ENCODE results near the gene MAP9. TPM values are rescaled to one million over a fixed set of nuclear protein-coding genes. Genes with fewer than 3 reads are reported as not detected.

Gene MAP9
- total and polyA plus RNA-seq, 4 donors, result 0.14 to 2.0 (median 0.77) TPM

DNA sequence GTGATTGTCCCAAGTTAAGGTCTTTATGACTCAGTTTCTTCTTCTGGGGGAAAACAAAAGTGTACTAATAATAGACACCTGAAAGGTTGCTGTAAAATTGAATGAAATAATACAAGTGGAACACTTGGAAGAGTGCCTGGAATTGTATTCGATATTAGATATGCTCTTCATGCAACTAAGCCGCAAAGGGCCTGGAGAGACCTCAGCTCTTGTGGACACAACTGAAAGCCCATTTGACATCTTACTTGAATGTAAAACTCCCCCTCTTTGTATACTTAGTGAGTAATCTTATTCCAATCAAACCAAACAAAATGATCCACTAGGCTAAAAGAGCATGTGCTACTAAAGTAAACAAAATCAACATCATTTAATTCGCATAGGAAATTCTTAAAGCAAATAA is 511 bp upstream of the MAP9 start:
- 73% methylated on average over 3 of the region's 3 CpGs for WGBS
- Histone ChIP-seq H3K4me1 (ENCODE audit: control insufficient read depth in 4 of 4, insufficient read depth in 4 of 4, low read length in 3 of 4) (peaks cover 0 to 4% (median 3%) of the 10 kb centered on the region in 4 donors), H3K27ac (ENCODE audit: low read depth in 1 of 2, low read length in 2 of 2) (no peak overlapping the region), H3K27me3 (ENCODE audit: control insufficient read depth in 4 of 4, insufficient read depth in 4 of 4, low read length in 3 of 4) (peaks cover 0 to 15% (median 2%) of the 10 kb centered on the region in 4 donors), H3K9ac (ENCODE audit: low read depth in 1 of 2, low read length in 2 of 2) (no peak overlapping the region), H3K9me3 (ENCODE audit: control insufficient read depth in 4 of 4, low read length in 3 of 4) (peaks cover 0 to 5% (median under 1%) of the 10 kb centered on the region in 4 donors), H3K4me3 (ENCODE audit: low read depth in 1 of 3, low read length in 3 of 3) (no peak overlapping the region), H3K36me3 (ENCODE audit: control insufficient read depth in 4 of 4, insufficient read depth in 3 of 4, low read depth in 1 of 4, low read length in 3 of 4) (no peaks in the 10 kb centered on the region)
- DNase-seq (ENCODE audit: low spot score), result no peak
- TF ChIP-seq RAD21 (IDR thresholded peaks at IDR 0.05) (no peak), FOXA2 (IDR thresholded peaks at IDR 0.05) (no peak), TAF1 (conservative IDR thresholded peaks at IDR 0.05) (no peak)

DNA sequence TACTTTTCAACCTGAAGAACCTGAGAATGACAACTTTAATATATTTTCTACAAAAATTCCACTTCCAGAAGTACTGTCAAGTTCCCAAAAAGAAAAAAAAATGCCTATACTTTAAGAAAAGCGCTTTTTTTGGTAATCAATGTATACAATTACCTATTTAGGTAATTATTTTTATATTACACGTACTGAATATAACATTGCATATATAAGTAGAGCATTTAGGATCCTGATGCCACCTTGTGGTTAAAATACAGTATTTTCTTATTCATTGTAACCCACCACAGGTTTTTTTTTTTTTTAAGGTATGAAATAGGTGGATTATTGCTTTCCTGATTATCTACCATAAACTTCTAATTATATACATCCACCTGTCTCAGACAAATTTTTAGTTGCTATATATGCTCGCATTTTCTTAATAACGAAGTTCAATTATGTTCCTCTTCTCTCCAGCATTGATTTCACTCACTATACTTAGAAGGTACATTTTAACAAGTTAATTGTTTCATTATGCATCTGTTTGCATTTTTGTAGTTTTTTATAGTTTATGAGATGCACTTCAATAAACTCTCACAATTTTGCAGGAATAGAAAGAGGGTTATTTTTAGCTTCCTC is 5.2 kb downstream of the MAP9 start:
- Histone ChIP-seq H3K27ac (ENCODE audit: low read depth in 1 of 2, low read length in 2 of 2) (no peak overlapping the region), H3K9ac (ENCODE audit: low read depth in 1 of 2, low read length in 2 of 2) (no peak overlapping the region), H3K27me3 (ENCODE audit: control insufficient read depth in 4 of 4, insufficient read depth in 4 of 4, low read length in 3 of 4) (peaks cover 0 to 11% (median 2%) of the 10 kb centered on the region in 4 donors), H3K4me3 (ENCODE audit: low read depth in 1 of 3, low read length in 3 of 3) (no peak overlapping the region), H3K36me3 (ENCODE audit: control insufficient read depth in 4 of 4, insufficient read depth in 3 of 4, low read depth in 1 of 4, low read length in 3 of 4) (no peaks in the 10 kb centered on the region), H3K4me1 (ENCODE audit: control insufficient read depth in 4 of 4, insufficient read depth in 4 of 4, low read length in 3 of 4) (peaks cover 0 to 4% (median 2%) of the 10 kb centered on the region in 4 donors), H3K9me3 (ENCODE audit: control insufficient read depth in 4 of 4, low read length in 3 of 4) (no peaks in the 10 kb centered on the region)
- 24% methylated on average over 4 of the region's 4 CpGs for WGBS
- TF ChIP-seq, protein P1, sequence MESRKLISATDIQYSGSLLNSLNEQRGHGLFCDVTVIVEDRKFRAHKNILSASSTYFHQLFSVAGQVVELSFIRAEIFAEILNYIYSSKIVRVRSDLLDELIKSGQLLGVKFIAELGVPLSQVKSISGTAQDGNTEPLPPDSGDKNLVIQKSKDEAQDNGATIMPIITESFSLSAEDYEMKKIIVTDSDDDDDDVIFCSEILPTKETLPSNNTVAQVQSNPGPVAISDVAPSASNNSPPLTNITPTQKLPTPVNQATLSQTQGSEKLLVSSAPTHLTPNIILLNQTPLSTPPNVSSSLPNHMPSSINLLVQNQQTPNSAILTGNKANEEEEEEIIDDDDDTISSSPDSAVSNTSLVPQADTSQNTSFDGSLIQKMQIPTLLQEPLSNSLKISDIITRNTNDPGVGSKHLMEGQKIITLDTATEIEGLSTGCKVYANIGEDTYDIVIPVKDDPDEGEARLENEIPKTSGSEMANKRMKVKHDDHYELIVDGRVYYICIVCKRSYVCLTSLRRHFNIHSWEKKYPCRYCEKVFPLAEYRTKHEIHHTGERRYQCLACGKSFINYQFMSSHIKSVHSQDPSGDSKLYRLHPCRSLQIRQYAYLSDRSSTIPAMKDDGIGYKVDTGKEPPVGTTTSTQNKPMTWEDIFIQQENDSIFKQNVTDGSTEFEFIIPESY (IDR thresholded peaks at IDR 0.05), result no peak
- TF ChIP-seq SP1 (IDR thresholded peaks at IDR 0.05) (no peak), RAD21 (IDR thresholded peaks at IDR 0.05) (peak; percentile 64 to 68), HNF4G (IDR thresholded peaks at IDR 0.05) (no peak), GABPA (IDR thresholded peaks at IDR 0.05 in 1 of 2, conservative IDR thresholded peaks at IDR 0.05 in 1 of 2) (no peak), NR2F2 (IDR thresholded peaks at IDR 0.05) (no peak), FOXA2 (IDR thresholded peaks at IDR 0.05) (no peak), TAF1 (conservative IDR thresholded peaks at IDR 0.05) (no peak), RXRA (IDR thresholded peaks at IDR 0.05) (no peak), YY1 (IDR thresholded peaks at IDR 0.05) (no peak), HNF4A (conservative IDR thresholded peaks at IDR 0.05) (no peak), JUND (IDR thresholded peaks at IDR 0.05) (no peak)
- TF ChIP-seq, protein P2, sequence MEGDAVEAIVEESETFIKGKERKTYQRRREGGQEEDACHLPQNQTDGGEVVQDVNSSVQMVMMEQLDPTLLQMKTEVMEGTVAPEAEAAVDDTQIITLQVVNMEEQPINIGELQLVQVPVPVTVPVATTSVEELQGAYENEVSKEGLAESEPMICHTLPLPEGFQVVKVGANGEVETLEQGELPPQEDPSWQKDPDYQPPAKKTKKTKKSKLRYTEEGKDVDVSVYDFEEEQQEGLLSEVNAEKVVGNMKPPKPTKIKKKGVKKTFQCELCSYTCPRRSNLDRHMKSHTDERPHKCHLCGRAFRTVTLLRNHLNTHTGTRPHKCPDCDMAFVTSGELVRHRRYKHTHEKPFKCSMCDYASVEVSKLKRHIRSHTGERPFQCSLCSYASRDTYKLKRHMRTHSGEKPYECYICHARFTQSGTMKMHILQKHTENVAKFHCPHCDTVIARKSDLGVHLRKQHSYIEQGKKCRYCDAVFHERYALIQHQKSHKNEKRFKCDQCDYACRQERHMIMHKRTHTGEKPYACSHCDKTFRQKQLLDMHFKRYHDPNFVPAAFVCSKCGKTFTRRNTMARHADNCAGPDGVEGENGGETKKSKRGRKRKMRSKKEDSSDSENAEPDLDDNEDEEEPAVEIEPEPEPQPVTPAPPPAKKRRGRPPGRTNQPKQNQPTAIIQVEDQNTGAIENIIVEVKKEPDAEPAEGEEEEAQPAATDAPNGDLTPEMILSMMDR (IDR thresholded peaks at IDR 0.05; ENCODE audit: low read depth, low read length, missing input control), result peak; percentile 45
- TF ChIP-seq, protein P3, sequence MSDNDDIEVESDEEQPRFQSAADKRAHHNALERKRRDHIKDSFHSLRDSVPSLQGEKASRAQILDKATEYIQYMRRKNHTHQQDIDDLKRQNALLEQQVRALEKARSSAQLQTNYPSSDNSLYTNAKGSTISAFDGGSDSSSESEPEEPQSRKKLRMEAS (IDR thresholded peaks at IDR 0.05), result no peak
- DNase-seq (ENCODE audit: low spot score), result no peak

DNA sequence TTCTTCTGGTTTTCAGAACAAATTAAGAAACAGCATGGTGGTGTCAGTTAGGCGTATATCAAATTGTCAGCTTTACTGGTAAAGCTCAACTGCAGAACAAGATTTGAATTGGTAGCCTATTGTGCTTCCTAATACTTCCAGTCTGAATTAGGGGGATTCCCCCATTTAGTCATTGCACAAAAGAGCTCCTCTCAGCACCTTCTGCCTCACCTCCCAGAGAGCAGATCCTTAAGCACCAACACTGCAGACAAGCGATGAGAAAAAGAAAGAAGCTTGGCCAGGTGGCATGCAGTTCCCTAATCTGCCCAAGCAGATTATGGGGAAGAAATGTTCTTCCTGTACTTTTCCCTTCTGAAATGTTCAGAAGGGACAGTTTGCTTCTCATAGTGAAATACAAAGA is 9.2 kb downstream of the MAP9 start:
- H3K27me3 ChIP-seq (ENCODE audit: control insufficient read depth in 4 of 4, insufficient read depth in 4 of 4, low read length in 3 of 4), result peaks cover 0 to 4% (median 0%) of the 10 kb centered on the region in 4 donors
- no peak overlapping the region for H3K9ac ChIP-seq (ENCODE audit: low read depth in 1 of 2, low read length in 2 of 2)
- WGBS, result 96% methylated on average over 2 of the region's 2 CpGs
- no peak overlapping the region for H3K27ac ChIP-seq (ENCODE audit: low read depth in 1 of 2, low read length in 2 of 2)
- no peak overlapping the region for H3K4me3 ChIP-seq (ENCODE audit: low read depth in 1 of 3, low read length in 3 of 3)
- no peaks in the 10 kb centered on the region for H3K9me3 ChIP-seq (ENCODE audit: control insufficient read depth in 4 of 4, low read length in 3 of 4)
- no peak for TF ChIP-seq HNF4G (IDR thresholded peaks at IDR 0.05)
- TF ChIP-seq, protein P2 (IDR thresholded peaks at IDR 0.05; ENCODE audit: low read depth, low read length, missing input control), result no peak
- no peak for TF ChIP-seq GABPA (IDR thresholded peaks at IDR 0.05 in 1 of 2, conservative IDR thresholded peaks at IDR 0.05 in 1 of 2)
- no peak for TF ChIP-seq SP1 (IDR thresholded peaks at IDR 0.05)
- TF ChIP-seq JUND (IDR thresholded peaks at IDR 0.05), result no peak
- TF ChIP-seq FOXA1 (IDR thresholded peaks at IDR 0.05), result no peak
- TF ChIP-seq, protein P1 (IDR thresholded peaks at IDR 0.05), result no peak
- no peak for TF ChIP-seq RAD21 (IDR thresholded peaks at IDR 0.05)
- DNase-seq (ENCODE audit: low spot score), result no peak
- no peaks in the 10 kb centered on the region for H3K36me3 ChIP-seq (ENCODE audit: control insufficient read depth in 4 of 4, insufficient read depth in 3 of 4, low read depth in 1 of 4, low read length in 3 of 4)
- H3K4me1 ChIP-seq (ENCODE audit: control insufficient read depth in 4 of 4, insufficient read depth in 4 of 4, low read length in 3 of 4), result no peaks in the 10 kb centered on the region
